ENCODE measurements around the gene RBM17. TPM values are rescaled to one million over a fixed set of nuclear protein-coding genes. Genes with fewer than 3 reads are reported as not detected.
A peak's percentile ranks its signal among the peaks of the same experiment; 100 is the strongest.
"Not testable (repeated sequence)": the region's sequence is repeated elsewhere in the genome, so short reads cannot be mapped to it uniquely, and the experiment has no call there.

RBM17 gene
- total RNA-seq, 2 donors from 2014 or later, result 156 to 200 TPM

- H3K4me3 Mint-ChIP-seq, result peak overlapping the region; percentile 73 to 86
- H3K27ac Mint-ChIP-seq, result peak overlapping the region; percentile 69
- peaks cover 5 to 31% of the 10 kb centered on the region in 2 donors for H3K36me3 Mint-ChIP-seq (ENCODE audit: insufficient read depth in 2 of 2)
- H3K27me3 Mint-ChIP-seq (ENCODE audit: low read depth), result no peaks in the 10 kb centered on the region
- H3K9me3 Mint-ChIP-seq, result no peaks in the 10 kb centered on the region
- peaks cover 67% of the 10 kb centered on the region for H3K4me1 Mint-ChIP-seq (ENCODE audit: low read depth)
- DNase-seq, result no peak
- ATAC-seq (replicated peaks in 1 of 2), result no peak
Measured at GRCh38 chr10:6092731-6093130, 3.9 kb downstream of the RBM17 start.

DNA sequence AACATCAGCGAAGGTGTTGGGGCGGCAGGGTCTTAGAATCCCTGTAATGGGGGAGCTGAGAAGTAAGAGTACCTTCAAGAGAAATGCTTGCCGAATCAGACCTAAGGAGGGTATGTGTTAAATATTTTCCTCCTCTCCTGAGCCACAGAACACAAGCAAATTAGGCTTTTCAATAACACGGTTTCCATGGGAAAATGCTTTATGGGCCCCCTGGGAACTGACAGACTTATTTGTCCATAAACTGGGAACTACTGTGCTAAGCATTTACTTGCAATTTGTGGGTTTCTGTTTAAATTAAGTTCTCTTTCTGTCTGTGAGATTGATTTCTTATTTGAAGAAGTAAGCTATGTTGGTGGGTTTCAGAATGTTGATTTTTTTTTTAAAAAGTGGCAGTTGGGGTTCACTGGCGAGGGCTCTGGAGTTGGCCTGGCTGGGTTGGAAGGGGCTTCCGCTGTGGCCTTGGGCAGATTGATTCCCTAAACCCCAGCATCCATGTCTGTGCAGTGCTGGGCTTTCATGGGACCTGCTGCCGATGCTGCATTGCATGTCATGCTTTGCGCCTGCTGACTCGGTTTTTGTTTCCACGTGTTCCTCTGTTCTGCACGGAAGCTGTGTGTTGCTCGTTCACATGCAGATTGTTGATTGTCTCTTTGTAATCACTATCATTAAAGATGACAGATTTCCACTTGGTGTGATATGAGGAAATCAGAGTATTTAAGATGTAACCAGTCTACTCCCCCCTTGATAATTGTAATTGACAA, 7.2 kb downstream of the RBM17 start:
- peaks cover 4 to 49% of the 10 kb centered on the region in 2 donors for H3K36me3 Mint-ChIP-seq (ENCODE audit: insufficient read depth in 2 of 2)
- no peak overlapping the region for H3K4me3 Mint-ChIP-seq
- DNase-seq (no peak), ATAC-seq (replicated peaks in 1 of 2) (no peak)
- peaks cover 55% of the 10 kb centered on the region for H3K4me1 Mint-ChIP-seq (ENCODE audit: low read depth)
- no peaks in the 10 kb centered on the region for H3K9me3 Mint-ChIP-seq
- no peak overlapping the region for H3K27ac Mint-ChIP-seq
- H3K27me3 Mint-ChIP-seq (ENCODE audit: low read depth), result no peaks in the 10 kb centered on the region

DNA sequence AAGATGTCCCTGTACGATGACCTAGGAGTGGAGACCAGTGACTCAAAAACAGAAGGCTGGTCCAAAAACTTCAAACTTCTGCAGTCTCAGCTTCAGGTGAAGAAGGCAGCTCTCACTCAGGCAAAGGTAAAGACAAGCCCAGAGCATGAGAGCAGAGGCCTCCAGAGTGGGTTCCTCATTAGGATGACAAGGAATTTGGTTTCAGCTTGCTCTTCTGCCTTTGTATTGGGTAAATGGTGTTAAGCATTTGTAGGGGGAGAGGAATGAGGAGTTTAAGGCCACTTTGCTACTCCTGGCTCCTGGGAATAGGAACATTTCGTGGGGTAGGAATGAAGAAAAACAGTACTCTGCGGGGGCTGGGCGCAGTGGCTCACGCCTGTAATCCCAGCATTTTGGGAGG, 8.2 kb downstream of the RBM17 start:
- Mint-ChIP-seq H3K36me3 (ENCODE audit: insufficient read depth in 2 of 2) (peaks cover 4 to 45% of the 10 kb centered on the region in 2 donors), H3K27ac (peak overlapping the region; percentile 45), H3K27me3 (ENCODE audit: low read depth) (no peaks in the 10 kb centered on the region), H3K9me3 (no peaks in the 10 kb centered on the region), H3K4me1 (ENCODE audit: low read depth) (peaks cover 44% of the 10 kb centered on the region), H3K4me3 (no peak overlapping the region)
- DNase-seq, result no peak
- ATAC-seq (replicated peaks in 1 of 2), result no peak

GRCh38 chr10:6098156-6098555, 9.3 kb downstream of the RBM17 start:
- H3K27me3 Mint-ChIP-seq (ENCODE audit: low read depth), result no peaks in the 10 kb centered on the region
- H3K27ac Mint-ChIP-seq, result no peak overlapping the region
- no peak for DNase-seq
- no peaks in the 10 kb centered on the region for H3K9me3 Mint-ChIP-seq
- no peak overlapping the region for H3K4me3 Mint-ChIP-seq
- ATAC-seq (replicated peaks in 1 of 2), result no peak
- peaks cover 4 to 45% of the 10 kb centered on the region in 2 donors for H3K36me3 Mint-ChIP-seq (ENCODE audit: insufficient read depth in 2 of 2)
- H3K4me1 Mint-ChIP-seq (ENCODE audit: low read depth), result peaks cover 35% of the 10 kb centered on the region

DNA sequence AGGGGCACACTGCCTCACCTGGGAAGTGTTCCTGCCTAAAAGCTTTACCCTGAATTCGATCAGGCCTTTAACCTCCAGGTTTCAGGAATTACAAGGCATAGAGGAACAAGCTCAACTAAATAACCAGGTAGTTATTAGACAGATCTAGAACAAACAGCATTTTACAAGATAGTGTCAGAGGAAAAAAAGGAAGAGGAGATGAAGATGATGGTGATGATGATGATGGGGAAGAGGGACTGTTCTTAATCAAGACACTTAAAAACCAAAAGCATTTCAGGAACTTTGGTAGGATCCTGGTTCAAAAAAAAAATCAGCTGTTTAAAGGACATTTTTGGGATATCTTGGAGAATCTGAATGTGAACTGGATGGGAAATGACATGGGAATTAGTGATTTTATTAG, 11.5 kb downstream of the RBM17 start:
- Mint-ChIP-seq H3K4me1 (ENCODE audit: low read depth) (peaks cover 13% of the 10 kb centered on the region), H3K9me3 (no peaks in the 10 kb centered on the region), H3K36me3 (ENCODE audit: insufficient read depth in 2 of 2) (peaks cover 5 to 39% of the 10 kb centered on the region in 2 donors), H3K27ac (peak overlapping the region; percentile 49), H3K27me3 (ENCODE audit: low read depth) (no peaks in the 10 kb centered on the region), H3K4me3 (no peak overlapping the region)
- DNase-seq (no peak), ATAC-seq (replicated peaks in 1 of 2) (no peak)

GRCh38 chr10:6101181-6101580, 12.3 kb downstream of the RBM17 start:
- ATAC-seq (replicated peaks in 1 of 2) (no peak), DNase-seq (no peak)
- H3K27me3 Mint-ChIP-seq (ENCODE audit: low read depth), result no peaks in the 10 kb centered on the region
- peaks cover 5 to 41% of the 10 kb centered on the region in 2 donors for H3K36me3 Mint-ChIP-seq (ENCODE audit: insufficient read depth in 2 of 2)
- no peaks in the 10 kb centered on the region for H3K9me3 Mint-ChIP-seq
- peak overlapping the region; percentile 66 for H3K27ac Mint-ChIP-seq
- peaks cover 11% of the 10 kb centered on the region for H3K4me1 Mint-ChIP-seq (ENCODE audit: low read depth)
- H3K4me3 Mint-ChIP-seq, result no peak overlapping the region

DNA sequence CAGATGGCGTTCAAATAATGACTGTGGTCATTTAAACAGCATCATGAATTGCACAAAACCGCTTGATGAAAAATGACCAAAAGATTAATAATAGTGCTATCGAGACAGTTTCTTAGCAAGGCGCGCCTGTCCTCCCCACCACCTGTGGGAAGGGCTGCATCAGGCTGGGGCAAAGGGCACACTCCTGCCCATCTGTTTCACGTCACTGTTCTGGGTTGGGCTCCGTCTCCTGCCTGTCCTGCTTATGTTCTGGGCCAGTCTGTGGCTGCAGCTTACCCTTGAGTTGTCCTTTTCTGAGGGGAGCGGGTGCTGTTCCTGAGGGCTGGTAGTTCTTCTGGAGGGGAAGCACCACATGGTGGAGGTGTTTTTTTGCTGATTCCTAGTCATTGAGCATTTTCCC, 13.3 kb downstream of the RBM17 start:
- Mint-ChIP-seq H3K4me1 (ENCODE audit: low read depth) (peaks cover 11% of the 10 kb centered on the region), H3K9me3 (no peaks in the 10 kb centered on the region), H3K36me3 (ENCODE audit: insufficient read depth in 2 of 2) (peaks cover 5 to 44% of the 10 kb centered on the region in 2 donors), H3K27me3 (ENCODE audit: low read depth) (no peaks in the 10 kb centered on the region), H3K4me3 (no peak overlapping the region), H3K27ac (no peak overlapping the region)
- ATAC-seq (replicated peaks in 1 of 2) (no peak), DNase-seq (no peak)

- DNase-seq, result no peak
- no peaks in the 10 kb centered on the region for H3K9me3 Mint-ChIP-seq
- ATAC-seq (replicated peaks in 1 of 2), result no peak
- peaks cover 10% of the 10 kb centered on the region for H3K4me1 Mint-ChIP-seq (ENCODE audit: low read depth)
- peak overlapping the region; percentile 81 for H3K27ac Mint-ChIP-seq
- no peaks in the 10 kb centered on the region for H3K27me3 Mint-ChIP-seq (ENCODE audit: low read depth)
- peaks cover 6 to 38% of the 10 kb centered on the region in 2 donors for H3K36me3 Mint-ChIP-seq (ENCODE audit: insufficient read depth in 2 of 2)
- H3K4me3 Mint-ChIP-seq, result no peak overlapping the region
Measured at GRCh38 chr10:6103591-6103990, 14.8 kb downstream of the RBM17 start.

- DNase-seq; H3K27ac Mint-ChIP-seq; H3K9me3 Mint-ChIP-seq; H3K4me3 Mint-ChIP-seq; ATAC-seq (replicated peaks in 1 of 2); H3K27me3 Mint-ChIP-seq (ENCODE audit: low read depth): not testable (repeated sequence)
- Mint-ChIP-seq H3K36me3 (ENCODE audit: insufficient read depth in 2 of 2) (peaks cover 22 to 50% of the 10 kb centered on the region in 2 donors), H3K4me1 (ENCODE audit: low read depth) (peaks cover 24% of the 10 kb centered on the region)
Measured at GRCh38 chr10:6107616-6108015, 18.8 kb downstream of the RBM17 start.

DNA sequence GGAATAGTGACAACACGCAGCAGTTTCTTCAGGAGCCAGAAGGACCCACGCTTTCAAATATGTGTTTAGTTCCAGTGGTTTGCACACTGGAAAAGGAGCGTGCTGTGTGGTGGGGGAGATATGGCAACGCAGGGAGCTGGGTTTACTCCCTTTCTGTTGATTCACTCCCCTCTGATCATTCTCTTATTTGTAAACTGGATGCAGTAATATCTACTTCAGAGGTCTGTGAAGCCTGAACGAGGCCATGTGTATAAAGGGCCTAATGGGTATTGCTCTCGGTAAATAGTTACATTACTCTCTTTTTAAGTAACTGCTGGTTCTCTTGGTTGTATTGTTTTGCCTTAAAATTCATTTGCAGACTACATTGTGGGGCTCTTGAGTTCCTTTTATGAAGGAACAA, 19.2 kb downstream of the RBM17 start:
- H3K27me3 Mint-ChIP-seq (ENCODE audit: low read depth), result no peaks in the 10 kb centered on the region
- H3K36me3 Mint-ChIP-seq (ENCODE audit: insufficient read depth in 2 of 2), result peaks cover 22 to 50% of the 10 kb centered on the region in 2 donors
- DNase-seq (no peak), ATAC-seq (replicated peaks in 1 of 2) (no peak)
- H3K4me1 Mint-ChIP-seq (ENCODE audit: low read depth), result peaks cover 24% of the 10 kb centered on the region
- H3K9me3 Mint-ChIP-seq, result no peaks in the 10 kb centered on the region
- peak overlapping the region; percentile 71 for H3K27ac Mint-ChIP-seq
- H3K4me3 Mint-ChIP-seq, result no peak overlapping the region

- peak; percentile 41 to 46 for DNase-seq
- ATAC-seq (replicated peaks in 1 of 2), result peak; percentile 32 to 56
- Mint-ChIP-seq H3K4me3 (peak overlapping the region in 1 of 2 donors; percentile 67), H3K27ac (peak overlapping the region; percentile 91), H3K27me3 (ENCODE audit: low read depth) (no peaks in the 10 kb centered on the region), H3K4me1 (ENCODE audit: low read depth) (peaks cover 27% of the 10 kb centered on the region), H3K9me3 (no peaks in the 10 kb centered on the region), H3K36me3 (ENCODE audit: insufficient read depth in 2 of 2) (peaks cover 23 to 52% of the 10 kb centered on the region in 2 donors)
Measured at GRCh38 chr10:6108631-6109443, 20.0 kb downstream of the RBM17 start.

- DNase-seq, result no peak
- Mint-ChIP-seq H3K36me3 (ENCODE audit: insufficient read depth in 2 of 2) (peaks cover 25 to 58% of the 10 kb centered on the region in 2 donors), H3K27me3 (ENCODE audit: low read depth) (no peaks in the 10 kb centered on the region), H3K27ac (peak overlapping the region; percentile 65), H3K4me1 (ENCODE audit: low read depth) (peaks cover 33% of the 10 kb centered on the region), H3K9me3 (no peaks in the 10 kb centered on the region), H3K4me3 (peak overlapping the region in 1 of 2 donors; percentile 67)
- no peak for ATAC-seq (replicated peaks in 1 of 2)
Measured at GRCh38 chr10:6109444-6109775, 20.6 kb downstream of the RBM17 start.

GRCh38 chr10:6110136-6110535, 21.3 kb downstream of the RBM17 start:
- no peaks in the 10 kb centered on the region for H3K27me3 Mint-ChIP-seq (ENCODE audit: low read depth)
- H3K4me1 Mint-ChIP-seq (ENCODE audit: low read depth), result peaks cover 40% of the 10 kb centered on the region
- H3K4me3 Mint-ChIP-seq, result peak overlapping the region in 1 of 2 donors; percentile 67
- H3K9me3 Mint-ChIP-seq, result no peaks in the 10 kb centered on the region
- peak overlapping the region; percentile 74 for H3K27ac Mint-ChIP-seq
- DNase-seq (no peak), ATAC-seq (replicated peaks in 1 of 2) (no peak)
- peaks cover 23 to 55% of the 10 kb centered on the region in 2 donors for H3K36me3 Mint-ChIP-seq (ENCODE audit: insufficient read depth in 2 of 2)

Measured in activated T-cell treated with anti-CD3 and anti-CD28 coated beads, Interleukin-2, amount 50 U/mL, for 72 hours (primary cell).